Amniotic epithelial cell (primary cell): Measurements from ENCODE around the gene CPB2.

Experiments used
- DNase-seq: peaks from one replicate; pipeline ENCODE4 v3.0.0-alpha.2; 2010; ENCODE audit warnings: low read depth

The CPB2 gene

GRCh38 chr13:46100191-46100815 lies 4.5 kb downstream of the CPB2 start:
- no peak for DNase-seq

GRCh38 chr13:46097663-46098062 lies 7.2 kb downstream of the CPB2 start:
- no peak for DNase-seq

- no peak for DNase-seq
Measured at GRCh38 chr13:46097015-46097414, 7.8 kb downstream of the CPB2 start.

- DNase-seq = no peak
Measured at GRCh38 chr13:46094478-46094877, 10.4 kb downstream of the CPB2 start.

GRCh38 chr13:46088821-46089562 lies 15.8 kb downstream of the CPB2 start:
- DNase-seq = peak; percentile 2

- no peak for DNase-seq
Measured at GRCh38 chr13:46087481-46087880, 17.4 kb downstream of the CPB2 start.

GRCh38 chr13:46086985-46087384 lies 17.8 kb downstream of the CPB2 start:
- no peak for DNase-seq

GRCh38 chr13:46086421-46086922 lies 18.4 kb downstream of the CPB2 start:
- no peak for DNase-seq

GRCh38 chr13:46085737-46086136 lies 19.1 kb downstream of the CPB2 start:
- no peak for DNase-seq

- no peak for DNase-seq
Measured at GRCh38 chr13:46082324-46082723, 22.5 kb downstream of the CPB2 start.

GRCh38 chr13:46079770-46080169 lies 25.1 kb downstream of the CPB2 start:
- DNase-seq = no peak

- no peak for DNase-seq
Measured at GRCh38 chr13:46077265-46077664, 27.6 kb downstream of the CPB2 start.

- DNase-seq = no peak
Measured at GRCh38 chr13:46076827-46077226, 28.0 kb downstream of the CPB2 start.

- DNase-seq = no peak
Measured at GRCh38 chr13:46075811-46076210, 29.0 kb downstream of the CPB2 start.

GRCh38 chr13:46071590-46072249 lies 33.1 kb downstream of the CPB2 start:
- no peak for DNase-seq

- DNase-seq = no peak
Measured at GRCh38 chr13:46063292-46063691, 41.5 kb downstream of the CPB2 start.

GRCh38 chr13:46062185-46062584 lies 42.6 kb downstream of the CPB2 start:
- peak; percentile 88 for DNase-seq

- DNase-seq = no peak
Measured at GRCh38 chr13:46059405-46059804, 45.4 kb downstream of the CPB2 start.

GRCh38 chr13:46058268-46058667 lies 46.6 kb downstream of the CPB2 start:
- no peak for DNase-seq

- DNase-seq = peak; percentile 34
Measured at GRCh38 chr13:46057256-46058015, 47.4 kb downstream of the CPB2 start.

GRCh38 chr13:46053162-46054012 lies 51.4 kb downstream of the CPB2 start:
- no peak for DNase-seq
